Neutrophil (primary cell): ENCODE measurements around the gene LSM10.

ENCODE experiments used
- H3K27ac ChIP-seq: fragments of 200-600 bp; sonication (generic); 2 replicates; pipeline ENCODE4 v1.5.1; 2016; ENCODE audit warnings: mild to moderate bottlenecking, moderate library complexity
- H3K27me3 ChIP-seq: fragments of 200-600 bp; sonication (generic); 2 replicates; pipeline ENCODE4 v1.6.0; 2016; ENCODE audit warnings: mild to moderate bottlenecking
- H3K36me3 ChIP-seq: fragments of 200-600 bp; sonication (generic); 2 replicates; pipeline ENCODE4 v1.5.1; 2017
- H3K4me1 ChIP-seq, 2 experiments: fragments of 200-600 bp in 1 of 2; sonication (generic) in 1 of 2; 1 replicate in 1 of 2; 2 replicates in 1 of 2; pipeline versions ENCODE4 v1.5.1 to v1.6.1; 2013 to 2016; ENCODE audit warnings: low read depth in 1 of 2, low read length in 1 of 2, mild to moderate bottlenecking in 1 of 2, moderate library complexity in 1 of 2; ENCODE audit not compliant: control insufficient read depth in 1 of 2, insufficient read depth in 1 of 2
- H3K4me3 ChIP-seq, 2 experiments: fragments of 200-600 bp in 1 of 2; sonication (generic) in 1 of 2; 1 replicate in 1 of 2; 2 replicates in 1 of 2; pipeline ENCODE4 v1.5.1; 2013 to 2016; ENCODE audit warnings: low read depth in 1 of 2, low read length in 1 of 2, mild to moderate bottlenecking in 1 of 2, moderate library complexity in 1 of 2
- H3K9me3 ChIP-seq: fragments of 200-600 bp; sonication (generic); 2 replicates; pipeline ENCODE4 v1.5.1; 2016
- CTCF ChIP-seq: fragments of 200-600 bp; sonication (generic); IDR thresholded peaks from 2 replicates; pipeline ENCODE4 v1.5.1; 2016; ENCODE audit warnings: antibody characterized with exemption

LSM10 gene

GRCh38 chr1:36365381-36365780 is 32.3 kb downstream of the LSM10 start:
- Histone ChIP-seq H3K27ac (peak overlapping the region; percentile 97), H3K4me1 (peaks cover 75 to 77% of the 10 kb centered on the region in 2 experiments), H3K9me3 (no peaks in the 10 kb centered on the region), H3K4me3 (peak overlapping the region; percentile 8 to 58), H3K36me3 (peaks cover 63% of the 10 kb centered on the region), H3K27me3 (no peaks in the 10 kb centered on the region)
- no peak for TF ChIP-seq CTCF

GRCh38 chr1:36359911-36360550 is 37.7 kb downstream of the LSM10 start:
- Histone ChIP-seq H3K9me3 (no peaks in the 10 kb centered on the region), H3K27ac (peak overlapping the region; percentile 97), H3K4me1 (peaks cover 48 to 50% of the 10 kb centered on the region in 2 experiments), H3K27me3 (no peaks in the 10 kb centered on the region), H3K36me3 (peaks cover 72% of the 10 kb centered on the region), H3K4me3 (peak overlapping the region; percentile 19 to 40)
- TF ChIP-seq CTCF = peak; percentile 30

- peaks cover 77% of the 10 kb centered on the region for H3K36me3 ChIP-seq
- H3K27ac ChIP-seq = peak overlapping the region; percentile 97
- no peak for TF ChIP-seq CTCF
- H3K4me3 ChIP-seq = peak overlapping the region; percentile 19 to 40
- no peaks in the 10 kb centered on the region for H3K9me3 ChIP-seq
- no peaks in the 10 kb centered on the region for H3K27me3 ChIP-seq
- H3K4me1 ChIP-seq = peaks cover 42 to 43% of the 10 kb centered on the region in 2 experiments
Measured at GRCh38 chr1:36359383-36359782, 38.3 kb downstream of the LSM10 start.

- Histone ChIP-seq H3K9me3 (no peaks in the 10 kb centered on the region), H3K4me1 (peaks cover 42% of the 10 kb centered on the region in 2 experiments), H3K4me3 (peak overlapping the region in 1 of 2 experiments; percentile 40), H3K27ac (peak overlapping the region; percentile 97), H3K36me3 (peaks cover 84% of the 10 kb centered on the region), H3K27me3 (no peaks in the 10 kb centered on the region)
- TF ChIP-seq CTCF = no peak
Measured at GRCh38 chr1:36358514-36359084, 39.1 kb downstream of the LSM10 start.

GRCh38 chr1:36355811-36356210 is 41.9 kb downstream of the LSM10 start:
- H3K27ac ChIP-seq = peak overlapping the region; percentile 70
- no peak for TF ChIP-seq CTCF
- H3K36me3 ChIP-seq = peaks cover 84% of the 10 kb centered on the region
- H3K4me1 ChIP-seq = peaks cover 43 to 49% of the 10 kb centered on the region in 2 experiments
- H3K9me3 ChIP-seq = no peaks in the 10 kb centered on the region
- no peaks in the 10 kb centered on the region for H3K27me3 ChIP-seq
- no peak overlapping the region for H3K4me3 ChIP-seq
